ENCODE data around the gene TBX5. TPM values are rescaled to one million over a fixed set of nuclear protein-coding genes. Genes with fewer than 3 reads are reported as not detected.

Gene TBX5
- total RNA-seq, 6 donors from 2014 or later: 9.7 to 24.0 (median 17.9) TPM

DNA sequence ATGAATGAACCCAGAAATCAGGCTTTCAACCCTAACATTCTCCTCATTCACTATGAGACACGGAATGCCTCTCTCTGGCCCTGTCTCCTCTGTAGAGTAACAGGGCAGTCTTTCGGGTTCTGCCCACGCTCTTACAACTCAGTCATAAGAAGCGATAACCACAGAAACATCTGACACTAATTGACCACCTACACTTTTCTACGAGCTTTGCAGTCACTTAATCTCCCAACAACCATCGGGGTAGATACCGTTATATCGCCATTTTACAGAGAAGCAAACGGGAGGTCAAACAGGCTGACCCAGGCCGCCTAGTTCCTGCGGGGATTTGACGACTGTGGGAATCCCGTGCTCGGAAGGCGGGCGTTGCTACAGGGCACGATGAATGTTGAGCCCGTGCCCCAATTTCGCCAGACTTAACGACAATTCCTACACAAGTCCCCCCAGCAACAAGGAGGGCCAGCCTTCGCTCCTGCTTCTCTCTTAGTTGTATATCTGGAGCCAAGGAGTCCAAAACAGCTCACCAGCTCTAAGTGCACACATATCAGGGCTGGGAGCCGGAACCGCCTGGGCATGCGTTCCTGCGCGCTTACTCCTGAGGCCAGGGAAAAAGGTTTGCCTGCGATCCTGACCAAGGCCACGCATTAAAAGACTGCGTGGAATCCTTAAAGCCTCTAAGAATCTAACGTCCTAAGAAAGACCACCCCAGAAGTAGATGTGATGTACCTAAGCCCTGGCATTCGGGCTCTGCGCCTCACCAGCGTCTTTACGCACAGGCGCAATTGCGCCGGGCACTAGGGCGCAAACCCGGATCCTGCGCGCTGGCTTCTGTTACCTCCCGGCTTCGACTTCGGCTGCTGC, 38.7 kb upstream of the TBX5 start:
- WGBS, 2 donors: 14 to 30% methylated on average over 40 to 44 of the region's 44 CpGs
- ATAC-seq (ENCODE audit: low FRiP score in 2 of 2): no peak
- Histone ChIP-seq H3K9me3 (no peaks in the 10 kb centered on the region), H3K27ac (peak overlapping the region in 1 of 4 donors; percentile 4), H3K27me3 (peaks cover 1 to 46% (median 19%) of the 10 kb centered on the region in 4 donors), H3K36me3 (no peaks in the 10 kb centered on the region), H3K4me3 (peak overlapping the region in 1 of 4 donors; percentile 20), H3K4me1 (peaks cover 0 to 9% (median 0%) of the 10 kb centered on the region in 4 donors)
- peak in 1 of 2 donors; percentile 45 for DNase-seq
- TF ChIP-seq, protein P1, sequence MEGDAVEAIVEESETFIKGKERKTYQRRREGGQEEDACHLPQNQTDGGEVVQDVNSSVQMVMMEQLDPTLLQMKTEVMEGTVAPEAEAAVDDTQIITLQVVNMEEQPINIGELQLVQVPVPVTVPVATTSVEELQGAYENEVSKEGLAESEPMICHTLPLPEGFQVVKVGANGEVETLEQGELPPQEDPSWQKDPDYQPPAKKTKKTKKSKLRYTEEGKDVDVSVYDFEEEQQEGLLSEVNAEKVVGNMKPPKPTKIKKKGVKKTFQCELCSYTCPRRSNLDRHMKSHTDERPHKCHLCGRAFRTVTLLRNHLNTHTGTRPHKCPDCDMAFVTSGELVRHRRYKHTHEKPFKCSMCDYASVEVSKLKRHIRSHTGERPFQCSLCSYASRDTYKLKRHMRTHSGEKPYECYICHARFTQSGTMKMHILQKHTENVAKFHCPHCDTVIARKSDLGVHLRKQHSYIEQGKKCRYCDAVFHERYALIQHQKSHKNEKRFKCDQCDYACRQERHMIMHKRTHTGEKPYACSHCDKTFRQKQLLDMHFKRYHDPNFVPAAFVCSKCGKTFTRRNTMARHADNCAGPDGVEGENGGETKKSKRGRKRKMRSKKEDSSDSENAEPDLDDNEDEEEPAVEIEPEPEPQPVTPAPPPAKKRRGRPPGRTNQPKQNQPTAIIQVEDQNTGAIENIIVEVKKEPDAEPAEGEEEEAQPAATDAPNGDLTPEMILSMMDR (IDR thresholded peaks at IDR 0.05): no peak
- TF ChIP-seq EP300 (IDR thresholded peaks at IDR 0.05): no peak
- TF ChIP-seq POLR2AphosphoS5 (IDR thresholded peaks at IDR 0.05): no peak
- no peak for TF ChIP-seq POLR2A (IDR thresholded peaks at IDR 0.05)

DNA sequence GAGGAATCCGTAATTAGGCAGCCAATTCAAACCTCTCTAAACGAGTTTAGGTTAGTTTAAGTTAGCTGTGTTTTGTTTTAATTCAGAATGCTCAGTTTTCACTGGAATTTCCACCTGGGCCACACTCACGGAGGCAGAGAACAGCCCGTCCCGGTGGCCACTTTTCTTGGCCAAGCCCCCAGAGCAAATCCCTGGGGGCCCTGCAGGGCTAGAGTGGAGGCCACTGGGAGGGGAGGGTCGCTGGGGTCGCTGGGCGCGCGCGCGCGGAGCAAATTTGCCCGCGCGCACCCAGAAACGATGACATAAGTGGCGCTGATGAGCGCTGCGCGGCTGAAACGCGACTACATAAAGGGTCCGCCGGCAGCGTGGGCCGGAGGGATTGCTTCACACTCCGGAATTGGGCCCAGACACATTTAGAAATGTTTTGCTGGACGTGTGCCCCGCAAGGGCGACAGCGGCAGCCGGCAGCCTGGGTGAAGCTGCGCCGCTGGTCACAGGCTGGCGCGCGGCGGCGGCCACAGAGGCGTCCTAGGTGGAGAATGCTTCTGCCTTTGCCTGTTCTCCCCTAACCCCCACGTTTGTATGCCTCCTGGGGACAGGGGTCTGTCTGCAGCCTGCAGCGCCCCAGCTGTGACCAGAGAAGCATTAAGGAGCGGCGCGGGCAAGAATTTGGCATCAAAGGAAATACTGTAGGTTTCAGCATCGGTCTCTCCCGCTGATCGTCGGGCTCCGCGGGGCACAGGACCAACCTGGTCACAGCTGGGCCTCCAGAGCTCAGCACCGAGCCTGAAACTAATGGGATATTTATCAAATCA, 37.9 kb upstream of the TBX5 start:
- Histone ChIP-seq H3K4me1 (peaks cover 0 to 16% (median 0%) of the 10 kb centered on the region in 4 donors), H3K9me3 (no peaks in the 10 kb centered on the region), H3K4me3 (peak overlapping the region in 1 of 4 donors; percentile 20), H3K36me3 (no peaks in the 10 kb centered on the region), H3K27me3 (peaks cover 1 to 46% (median 20%) of the 10 kb centered on the region in 4 donors), H3K27ac (peak overlapping the region in 1 of 4 donors; percentile 4)
- no peak for ATAC-seq (ENCODE audit: low FRiP score in 2 of 2)
- WGBS, 2 donors: 3 to 4% methylated on average over 24 to 41 of the region's 53 CpGs
- TF ChIP-seq POLR2AphosphoS5 (IDR thresholded peaks at IDR 0.05) (no peak), POLR2A (IDR thresholded peaks at IDR 0.05) (no peak)
- TF ChIP-seq, protein P1 (IDR thresholded peaks at IDR 0.05): no peak
- peak in 1 of 2 donors; percentile 82 for DNase-seq

DNA sequence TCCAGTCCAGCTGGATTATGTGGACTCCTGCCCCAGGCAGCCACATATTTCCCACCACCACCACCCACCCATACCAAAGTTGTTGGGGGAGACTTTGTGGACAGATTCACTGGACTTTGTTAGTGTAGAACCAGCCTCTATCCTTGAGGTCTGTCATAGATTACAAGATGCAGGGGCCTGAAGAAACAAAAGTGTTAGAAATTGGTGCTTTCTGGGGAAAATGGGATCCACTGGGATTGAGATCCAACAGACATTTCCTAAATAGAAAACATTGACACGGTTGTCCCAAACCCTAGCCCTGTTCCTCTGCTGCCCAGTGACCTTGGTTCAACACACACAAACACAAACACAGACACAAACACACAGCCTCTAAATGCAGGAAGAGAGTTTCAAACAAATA, 36.6 kb upstream of the TBX5 start:
- TF ChIP-seq EP300 (IDR thresholded peaks at IDR 0.05) (no peak), POLR2A (IDR thresholded peaks at IDR 0.05) (no peak), POLR2AphosphoS5 (IDR thresholded peaks at IDR 0.05) (no peak)
- TF ChIP-seq, protein P1 (IDR thresholded peaks at IDR 0.05): no peak
- DNase-seq (no peak), ATAC-seq (ENCODE audit: low FRiP score in 2 of 2) (no peak)
- Histone ChIP-seq H3K27ac (no peak overlapping the region), H3K4me3 (no peak overlapping the region), H3K9me3 (no peaks in the 10 kb centered on the region), H3K4me1 (peaks cover 0 to 16% (median 0%) of the 10 kb centered on the region in 4 donors), H3K27me3 (peaks cover 1 to 36% (median 15%) of the 10 kb centered on the region in 4 donors), H3K36me3 (no peaks in the 10 kb centered on the region)
- 7 to 13% methylated on average over 1 of the region's 1 CpG for WGBS, 2 donors

DNA sequence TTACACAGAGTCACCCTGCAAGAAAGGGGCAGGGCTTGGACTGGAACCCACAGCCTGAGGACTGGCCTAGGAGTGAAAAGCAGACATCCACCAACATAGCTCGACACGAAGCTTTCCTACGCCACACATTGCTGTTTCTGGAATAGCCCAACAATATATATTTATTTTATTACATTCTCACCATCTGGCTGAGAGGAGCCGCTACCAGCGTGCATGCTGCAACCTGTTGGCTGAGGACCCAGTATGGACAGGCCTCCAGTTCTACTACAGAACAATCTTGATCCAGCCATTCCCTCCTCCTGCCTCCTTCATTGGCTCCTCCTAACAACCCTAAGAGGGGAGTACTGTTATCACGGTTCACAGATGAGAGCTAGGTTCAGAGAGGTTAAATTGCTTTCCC, 35.6 kb upstream of the TBX5 start:
- no peak overlapping the region for H3K4me3 ChIP-seq
- H3K9me3 ChIP-seq: no peaks in the 10 kb centered on the region
- DNase-seq (no peak), ATAC-seq (ENCODE audit: low FRiP score in 2 of 2) (no peak)
- no peak overlapping the region for H3K27ac ChIP-seq
- H3K4me1 ChIP-seq: peaks cover 0 to 16% (median 0%) of the 10 kb centered on the region in 4 donors
- peaks cover 1 to 27% (median 14%) of the 10 kb centered on the region in 4 donors for H3K27me3 ChIP-seq
- TF ChIP-seq POLR2A (IDR thresholded peaks at IDR 0.05) (no peak), POLR2AphosphoS5 (IDR thresholded peaks at IDR 0.05) (no peak), EP300 (IDR thresholded peaks at IDR 0.05) (no peak)
- TF ChIP-seq, protein P1 (IDR thresholded peaks at IDR 0.05): no peak
- H3K36me3 ChIP-seq: no peaks in the 10 kb centered on the region
- 25 to 31% methylated on average over 5 to 6 of the region's 6 CpGs for WGBS, 2 donors
